NCI-H146 treated with DMSO at 0.1 percent for 48 hours (cell line): ENCODE results near the gene SMARCE1.
A peak's percentile ranks its signal among the peaks of the same experiment; 100 is the strongest.

ENCODE experiments used
- DNase-seq: peaks from one replicate; lab custom pipeline; 2025; ENCODE audit not compliant: unreplicated experiment; lab: John Stamatoyannopoulos, UW

The SMARCE1 gene

GRCh38 chr17:40646791-40647623, 611 bp downstream of the SMARCE1 start:
- no peak for DNase-seq

GRCh38 chr17:40645943-40646342, 1.7 kb downstream of the SMARCE1 start:
- DNase-seq, result no peak

- no peak for DNase-seq
These were observed 2.3 kb downstream of the SMARCE1 start for GRCh38 chr17:40645291-40645690.

- no peak for DNase-seq
These were observed 9.7 kb downstream of the SMARCE1 start for GRCh38 chr17:40637931-40638330.

- no peak for DNase-seq
These were observed 13.7 kb downstream of the SMARCE1 start for GRCh38 chr17:40633871-40634270.

- no peak for DNase-seq
These were observed 15.4 kb downstream of the SMARCE1 start for GRCh38 chr17:40632216-40632615.

GRCh38 chr17:40629842-40630241, 17.8 kb downstream of the SMARCE1 start:
- DNase-seq, result no peak

- DNase-seq, result no peak
These were observed 22.3 kb downstream of the SMARCE1 start for GRCh38 chr17:40625311-40625710.

GRCh38 chr17:40623419-40624210, 24.0 kb downstream of the SMARCE1 start:
- DNase-seq, result no peak

GRCh38 chr17:40622509-40622928, 25.1 kb downstream of the SMARCE1 start:
- no peak for DNase-seq

GRCh38 chr17:40621578-40621977, 26.0 kb downstream of the SMARCE1 start:
- no peak for DNase-seq

- no peak for DNase-seq
These were observed 26.6 kb downstream of the SMARCE1 start for GRCh38 chr17:40621019-40621418.

GRCh38 chr17:40618754-40619625, 28.6 kb downstream of the SMARCE1 start:
- DNase-seq, result no peak

GRCh38 chr17:40617678-40618240, 29.9 kb downstream of the SMARCE1 start:
- DNase-seq, result no peak

GRCh38 chr17:40616592-40616991, 31.0 kb downstream of the SMARCE1 start:
- no peak for DNase-seq

GRCh38 chr17:40615841-40616476, 31.7 kb downstream of the SMARCE1 start:
- no peak for DNase-seq

GRCh38 chr17:40615068-40615840, 32.4 kb downstream of the SMARCE1 start:
- DNase-seq, result peak; percentile 76

GRCh38 chr17:40614431-40615067, 33.1 kb downstream of the SMARCE1 start:
- no peak for DNase-seq

- no peak for DNase-seq
These were observed 34.0 kb downstream of the SMARCE1 start for GRCh38 chr17:40613467-40614154.
